ENCODE results near the gene HYAL4. TPM values are rescaled to one million over a fixed set of nuclear protein-coding genes. Genes with fewer than 3 reads are reported as not detected.
A peak's percentile ranks its signal among the peaks of the same experiment; 100 is the strongest.
"Not testable (repeated sequence)": the region's sequence is repeated elsewhere in the genome, so short reads cannot be mapped to it uniquely, and the experiment has no call there.

The HYAL4 gene
- total and polyA plus RNA-seq, 5 experiments from 2014 or later, result not detected

DNA sequence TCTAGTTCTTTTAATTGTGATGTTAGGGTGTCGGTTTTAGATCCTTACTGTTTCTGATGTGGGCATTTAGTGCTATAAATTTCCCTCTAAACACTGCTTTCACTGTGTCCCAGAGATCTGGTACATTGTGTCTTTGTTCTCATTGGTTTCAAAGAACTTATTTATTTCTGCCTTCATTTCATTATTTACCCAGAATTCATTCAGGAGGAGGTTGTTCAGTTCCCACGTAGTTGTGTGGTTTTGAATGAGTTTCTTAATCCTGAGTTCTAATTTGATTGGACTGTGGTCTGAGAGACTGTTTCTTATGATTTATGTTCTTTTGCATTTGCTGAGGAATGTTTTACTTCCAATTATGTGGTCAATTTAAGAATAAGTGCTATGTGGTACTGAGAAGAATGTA, 9.3 kb downstream of the HYAL4 start:
- POLR2A ChIA-PET, ATAC-seq, H3K4me1 Mint-ChIP-seq, H3K4me3 Mint-ChIP-seq, H3K27ac Mint-ChIP-seq, DNase-seq: not testable (repeated sequence)
- Mint-ChIP-seq H3K36me3 (peaks cover 2 to 14% (median 5%) of the 10 kb centered on the region in 3 donors), H3K9me3 (peaks cover 0 to 20% (median 9%) of the 10 kb centered on the region in 9 donors), H3K27me3 (peaks cover 8 to 28% (median 16%) of the 10 kb centered on the region in 5 donors)

DNA sequence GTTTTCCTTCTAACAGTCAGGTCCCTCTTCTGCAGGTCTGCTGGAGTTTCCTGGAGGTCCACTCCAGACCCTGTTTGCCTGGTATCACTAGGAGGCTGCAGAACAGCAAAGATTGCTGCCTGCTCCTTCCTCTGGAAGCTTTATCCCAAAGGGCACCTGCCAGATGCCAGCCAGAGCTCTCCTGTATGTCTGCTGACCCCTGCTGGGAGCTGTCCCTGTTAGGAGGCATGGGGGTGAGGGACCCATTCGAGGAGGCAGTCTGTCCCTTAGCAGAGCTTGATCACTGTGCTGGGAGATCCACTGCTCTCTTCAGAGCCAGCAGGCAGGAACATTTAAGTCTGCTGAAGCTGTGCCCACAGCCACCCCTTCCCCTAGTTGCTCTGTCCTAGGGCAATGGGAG, 11.5 kb downstream of the HYAL4 start:
- H3K27ac Mint-ChIP-seq, DNase-seq: not testable (repeated sequence)

DNA sequence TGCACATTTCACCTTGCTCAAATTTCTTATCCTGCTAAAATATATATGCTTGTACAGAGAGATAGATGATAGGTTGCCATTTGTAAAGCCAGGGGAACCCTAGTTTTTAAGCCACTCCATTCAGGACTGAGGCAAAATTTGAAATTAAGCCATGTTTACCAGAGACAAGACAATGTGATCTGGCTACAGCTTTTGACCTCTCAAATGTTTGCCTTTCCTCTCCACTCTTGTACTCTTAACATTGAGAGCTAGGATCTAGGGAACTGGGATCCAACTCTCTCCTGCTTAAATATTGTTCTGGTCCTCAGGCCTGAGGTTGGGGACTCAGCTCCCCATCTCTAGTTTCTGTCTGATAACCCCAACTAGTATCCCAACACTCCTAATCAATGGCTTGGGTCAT, 15.9 kb downstream of the HYAL4 start:
- H3K9me3 Mint-ChIP-seq, result peaks cover 0 to 4% (median 1%) of the 10 kb centered on the region in 9 donors

More for the DNA sequence above, 11.5 kb downstream of the HYAL4 start:
- H3K4me3 Mint-ChIP-seq, POLR2A ChIA-PET, H3K4me1 Mint-ChIP-seq, ATAC-seq: not testable (repeated sequence)
- Mint-ChIP-seq H3K27me3 (peaks cover 8 to 28% (median 17%) of the 10 kb centered on the region in 5 donors), H3K9me3 (peaks cover 0 to 20% (median 9%) of the 10 kb centered on the region in 9 donors), H3K36me3 (peaks cover 2 to 14% (median 5%) of the 10 kb centered on the region in 3 donors)

DNA sequence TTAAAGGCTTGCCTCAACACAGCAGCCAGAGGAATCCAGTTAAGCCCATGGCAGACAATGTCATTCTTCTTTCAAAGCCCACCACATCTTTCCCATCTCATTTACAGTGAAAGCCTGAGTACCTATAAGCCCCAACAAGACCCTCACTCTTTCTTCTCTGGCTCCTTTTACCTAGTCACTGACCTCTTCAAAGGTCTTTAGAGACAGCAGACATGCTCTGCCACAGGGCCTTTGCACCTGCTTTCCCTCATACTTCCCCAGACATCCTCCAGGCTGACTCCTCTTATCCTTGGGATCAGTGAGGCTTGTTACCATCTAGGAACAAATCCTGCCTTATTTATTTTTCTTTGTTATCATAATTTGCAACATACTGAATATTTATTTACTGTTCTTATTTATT, 17.8 kb downstream of the HYAL4 start:
- no peaks in the 10 kb centered on the region for H3K9me3 Mint-ChIP-seq
- no peak for ATAC-seq
- peaks cover 3 to 10% (median 6%) of the 10 kb centered on the region in 5 donors for H3K27me3 Mint-ChIP-seq
- DNase-seq, result no peak
- no peaks in the 10 kb centered on the region for H3K4me1 Mint-ChIP-seq
- no peak overlapping the region for H3K4me3 Mint-ChIP-seq
- no peaks in the 10 kb centered on the region for H3K36me3 Mint-ChIP-seq
- H3K27ac Mint-ChIP-seq, result no peak overlapping the region
- POLR2A ChIA-PET, result no interaction called here

More for the DNA sequence above, 15.9 kb downstream of the HYAL4 start:
- DNase-seq (no peak), ATAC-seq (no peak)
- Mint-ChIP-seq H3K4me3 (no peak overlapping the region), H3K27ac (no peak overlapping the region), H3K4me1 (peaks cover 0 to under 1% (median 0%) of the 10 kb centered on the region in 4 donors), H3K27me3 (peaks cover 6 to 22% (median 9%) of the 10 kb centered on the region in 5 donors), H3K36me3 (peaks cover under 1 to 2% (median under 1%) of the 10 kb centered on the region in 3 donors)
- POLR2A ChIA-PET, result no interaction called here

DNA sequence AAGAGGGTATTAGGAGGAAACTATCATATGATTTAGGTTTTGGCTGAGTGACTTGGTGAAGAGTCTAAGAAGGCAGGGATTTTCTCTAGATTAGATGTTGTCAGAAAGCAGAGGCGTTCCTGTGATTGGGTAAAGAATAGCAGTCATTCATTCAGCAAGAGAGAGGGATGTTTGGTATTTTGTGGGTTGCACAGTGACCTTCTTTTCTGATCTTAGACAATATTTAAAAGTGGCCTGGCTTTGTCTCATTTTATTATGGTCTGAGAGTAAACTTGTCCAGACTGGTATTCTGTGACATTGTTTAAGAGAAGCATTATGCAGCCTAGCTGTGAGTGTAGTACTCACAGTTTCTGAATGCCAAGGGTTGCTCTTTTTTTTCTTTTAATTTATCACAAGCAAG, 18.5 kb downstream of the HYAL4 start:
- Mint-ChIP-seq H3K36me3 (no peaks in the 10 kb centered on the region), H3K4me3 (no peak overlapping the region), H3K27ac (no peak overlapping the region), H3K9me3 (no peaks in the 10 kb centered on the region), H3K27me3 (peaks cover 2 to 6% (median 3%) of the 10 kb centered on the region in 5 donors), H3K4me1 (no peaks in the 10 kb centered on the region)
- no peak for ATAC-seq
- POLR2A ChIA-PET, result no interaction called here
- no peak for DNase-seq

DNA sequence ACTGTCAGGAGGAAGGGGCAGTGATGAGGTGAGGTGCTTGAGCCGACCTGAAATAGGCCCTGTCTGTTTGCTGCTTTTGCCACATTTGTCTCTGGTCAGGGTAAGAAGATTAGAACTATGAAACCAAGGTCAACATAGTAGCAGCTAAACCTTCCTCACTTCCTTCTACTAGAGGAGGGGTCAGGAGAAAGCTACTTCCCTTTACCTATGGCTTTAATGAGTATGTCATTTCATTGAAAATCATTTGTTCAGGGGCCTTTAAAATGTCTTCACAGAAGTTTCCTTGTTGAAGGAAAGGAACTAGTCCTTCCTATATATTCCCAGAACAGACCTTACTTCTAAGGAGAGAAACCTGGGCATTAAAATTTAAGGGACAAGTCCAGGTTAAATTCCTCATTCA, 19.0 kb downstream of the HYAL4 start:
- POLR2A ChIA-PET, result no interaction called here
- H3K4me3 Mint-ChIP-seq, result no peak overlapping the region
- DNase-seq, result no peak
- no peaks in the 10 kb centered on the region for H3K9me3 Mint-ChIP-seq
- no peaks in the 10 kb centered on the region for H3K4me1 Mint-ChIP-seq
- no peak for ATAC-seq
- H3K27ac Mint-ChIP-seq, result no peak overlapping the region
- no peaks in the 10 kb centered on the region for H3K36me3 Mint-ChIP-seq
- peaks cover 0 to 6% (median 3%) of the 10 kb centered on the region in 5 donors for H3K27me3 Mint-ChIP-seq

DNA sequence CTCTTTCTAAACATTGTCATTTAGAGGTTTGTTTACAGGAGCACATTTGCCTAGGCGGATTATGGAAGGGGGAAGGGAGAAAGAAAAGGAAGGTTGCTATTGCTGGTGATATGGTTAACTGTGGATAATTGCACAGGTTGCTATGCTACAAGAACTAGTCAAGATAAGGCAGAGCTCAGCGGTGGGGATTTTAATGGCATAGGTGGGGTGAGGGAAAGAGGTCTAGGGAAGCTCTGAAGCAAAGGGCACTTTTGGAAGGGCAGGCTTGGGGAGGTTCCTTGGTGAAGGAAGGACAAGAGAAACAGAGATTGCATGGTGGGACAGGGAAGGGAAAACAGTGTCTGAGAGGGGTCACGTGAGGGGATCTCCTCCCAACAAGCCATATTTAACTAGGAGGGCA, 19.5 kb downstream of the HYAL4 start:
- peak overlapping the region in 1 of 10 donors; percentile 35 for H3K27ac Mint-ChIP-seq
- H3K36me3 Mint-ChIP-seq, result no peaks in the 10 kb centered on the region
- no peak for ATAC-seq

DNA sequence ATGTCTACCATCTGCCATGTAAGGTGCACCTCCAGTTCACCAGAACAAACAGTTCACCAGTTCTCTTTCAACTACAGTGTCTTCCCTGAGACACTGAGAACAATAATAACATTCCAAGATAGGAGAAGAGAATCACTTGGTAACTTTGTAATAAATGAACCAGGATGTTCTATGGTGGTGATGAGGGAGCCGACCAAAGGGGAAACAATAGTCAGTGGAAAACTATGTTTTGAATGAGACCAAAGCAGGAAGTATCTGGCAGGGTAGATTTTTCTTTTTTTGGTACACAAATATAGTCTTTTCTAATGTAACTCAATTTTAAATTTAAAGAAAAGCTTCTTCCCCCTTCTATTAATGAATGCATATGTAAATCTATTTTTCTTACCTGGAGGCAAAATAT, 20.0 kb downstream of the HYAL4 start:
- H3K27ac Mint-ChIP-seq, result no peak overlapping the region
- peaks cover 0 to 7% (median 3%) of the 10 kb centered on the region in 5 donors for H3K27me3 Mint-ChIP-seq
- H3K9me3 Mint-ChIP-seq, result no peaks in the 10 kb centered on the region
- H3K4me3 Mint-ChIP-seq, result no peak overlapping the region
- H3K4me1 Mint-ChIP-seq, result no peaks in the 10 kb centered on the region
- no peak for ATAC-seq
- H3K36me3 Mint-ChIP-seq, result no peaks in the 10 kb centered on the region
- POLR2A ChIA-PET, result interaction anchor here (0.9 kb wide), 1 partner anchor 116 kb away, joined by 4 read pairs; the partner anchor contains the start of gene WASL
- DNase-seq, result no peak

More for the DNA sequence above, 19.5 kb downstream of the HYAL4 start:
- POLR2A ChIA-PET, result no interaction called here
- H3K4me1 Mint-ChIP-seq, result no peaks in the 10 kb centered on the region
- no peaks in the 10 kb centered on the region for H3K9me3 Mint-ChIP-seq
- H3K4me3 Mint-ChIP-seq, result no peak overlapping the region
- DNase-seq, result no peak
- H3K27me3 Mint-ChIP-seq, result peaks cover 0 to 7% (median 3%) of the 10 kb centered on the region in 5 donors

DNA sequence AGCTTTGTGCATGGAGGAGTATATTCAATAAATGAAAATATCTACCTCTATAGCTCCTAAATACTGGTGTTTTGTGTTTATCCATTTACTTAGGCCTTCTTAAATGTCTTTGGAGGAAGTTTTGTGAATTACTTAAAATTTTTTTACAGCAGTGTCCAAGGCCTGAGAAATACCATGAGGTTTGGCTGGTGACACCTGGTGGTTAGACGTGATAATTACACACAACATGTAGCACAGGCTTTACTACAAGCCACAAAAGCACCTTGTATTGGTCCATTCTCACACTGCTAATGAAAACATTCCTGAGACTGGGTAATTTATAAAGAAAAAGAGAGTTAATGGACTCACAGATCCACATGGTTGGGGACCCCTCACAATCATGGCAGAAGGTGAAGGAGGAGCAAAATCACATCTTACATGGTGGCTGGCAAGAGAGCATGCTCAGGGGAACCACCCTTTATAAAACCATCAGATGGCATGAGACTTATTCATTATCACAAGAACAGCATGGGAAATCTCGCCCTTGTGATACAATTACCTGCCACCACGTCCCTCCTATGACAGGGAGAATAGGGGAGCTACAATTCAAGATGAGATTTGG, 20.6 kb downstream of the HYAL4 start:
- Mint-ChIP-seq H3K36me3 (no peaks in the 10 kb centered on the region), H3K9me3 (no peaks in the 10 kb centered on the region), H3K27me3 (peaks cover 0 to 9% (median 3%) of the 10 kb centered on the region in 5 donors), H3K27ac (no peak overlapping the region), H3K4me1 (no peaks in the 10 kb centered on the region), H3K4me3 (no peak overlapping the region)
- ATAC-seq (peak; percentile 56 to 68), DNase-seq (peak in 7 of 10 donors; percentile 10 to 60 (median 28))
- POLR2A ChIA-PET, result interaction anchor here (0.9 kb wide), 1 partner anchor 116 kb away, joined by 4 read pairs; the partner anchor contains the start of gene WASL

DNA sequence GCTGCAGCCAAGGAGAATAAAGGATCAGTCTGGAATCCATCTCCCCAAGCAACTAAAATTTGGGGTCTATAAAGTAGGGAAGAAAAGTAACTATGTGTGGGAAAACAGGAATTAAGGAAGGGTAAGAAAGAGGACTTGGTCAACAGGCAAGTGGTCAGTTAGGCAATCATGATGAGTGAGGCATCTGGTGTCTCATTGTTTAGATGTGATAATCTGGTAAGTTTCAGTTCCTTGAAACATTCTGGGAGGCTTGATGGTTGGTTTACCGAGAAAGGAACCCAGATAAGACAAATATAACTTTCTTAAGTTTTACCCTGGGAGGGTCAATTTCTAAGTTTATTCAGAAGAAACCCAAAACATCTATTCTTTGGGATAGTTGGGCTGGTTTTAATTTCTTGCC, 22.3 kb downstream of the HYAL4 start:
- peaks cover 1 to 10% (median 3%) of the 10 kb centered on the region in 5 donors for H3K27me3 Mint-ChIP-seq
- H3K9me3 Mint-ChIP-seq, result no peaks in the 10 kb centered on the region
- no peak overlapping the region for H3K27ac Mint-ChIP-seq
- DNase-seq (no peak), ATAC-seq (no peak)
- no peak overlapping the region for H3K4me3 Mint-ChIP-seq
- POLR2A ChIA-PET, result no interaction called here
- peaks cover 0 to under 1% (median 0%) of the 10 kb centered on the region in 4 donors for H3K4me1 Mint-ChIP-seq
- H3K36me3 Mint-ChIP-seq, result no peaks in the 10 kb centered on the region

DNA sequence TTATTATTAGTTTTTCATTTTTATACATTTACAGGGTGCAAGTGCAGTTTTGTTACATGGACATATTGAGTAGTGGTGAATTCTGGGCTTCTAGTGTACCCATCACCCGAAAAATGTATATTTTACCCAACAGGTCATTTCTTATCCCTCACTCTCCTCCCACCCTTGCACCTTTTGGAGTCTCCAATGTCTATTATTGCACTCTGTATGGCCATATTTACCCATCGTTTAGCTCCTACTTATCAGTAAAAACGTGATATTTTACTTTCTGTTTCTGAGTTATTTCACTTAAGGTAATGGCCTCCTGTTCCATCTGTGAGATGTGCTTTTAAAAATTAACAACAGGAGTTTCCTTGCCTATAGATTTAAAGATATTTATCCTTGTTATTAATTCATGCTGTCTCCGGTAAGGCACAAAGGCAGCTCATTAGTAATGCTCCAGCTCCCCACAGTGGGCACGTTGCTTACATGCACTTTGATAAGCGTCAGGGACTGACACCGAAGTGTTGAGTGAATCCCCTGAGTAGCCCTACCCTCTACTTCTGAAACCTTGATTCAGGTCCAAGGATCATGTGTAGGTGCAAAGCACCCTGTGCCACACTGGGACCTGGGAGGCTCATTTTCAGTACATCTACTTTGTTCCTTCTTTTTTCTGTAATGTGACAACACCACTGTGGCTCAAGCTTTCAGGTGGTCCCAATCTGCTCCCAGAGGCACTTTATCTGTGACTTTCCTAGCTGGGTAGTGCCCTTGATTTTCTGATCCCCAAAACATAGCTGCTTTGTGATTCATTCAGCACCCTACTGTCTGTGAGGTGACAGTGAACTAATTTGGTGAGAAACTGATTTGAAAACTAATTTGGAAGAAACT, 27.3 kb downstream of the HYAL4 start:
- peaks cover 0 to 16% (median 7%) of the 10 kb centered on the region in 5 donors for H3K27me3 Mint-ChIP-seq
- no peak overlapping the region for H3K4me3 Mint-ChIP-seq
- no peaks in the 10 kb centered on the region for H3K36me3 Mint-ChIP-seq
- DNase-seq, result peak in 5 of 10 donors; percentile 4 to 25 (median 17)
- POLR2A ChIA-PET, result no interaction called here
- no peaks in the 10 kb centered on the region for H3K9me3 Mint-ChIP-seq
- no peak overlapping the region for H3K27ac Mint-ChIP-seq
- ATAC-seq, result peak in 1 of 2 donors; percentile 59
- peaks cover 0 to 4% (median 0%) of the 10 kb centered on the region in 4 donors for H3K4me1 Mint-ChIP-seq

DNA sequence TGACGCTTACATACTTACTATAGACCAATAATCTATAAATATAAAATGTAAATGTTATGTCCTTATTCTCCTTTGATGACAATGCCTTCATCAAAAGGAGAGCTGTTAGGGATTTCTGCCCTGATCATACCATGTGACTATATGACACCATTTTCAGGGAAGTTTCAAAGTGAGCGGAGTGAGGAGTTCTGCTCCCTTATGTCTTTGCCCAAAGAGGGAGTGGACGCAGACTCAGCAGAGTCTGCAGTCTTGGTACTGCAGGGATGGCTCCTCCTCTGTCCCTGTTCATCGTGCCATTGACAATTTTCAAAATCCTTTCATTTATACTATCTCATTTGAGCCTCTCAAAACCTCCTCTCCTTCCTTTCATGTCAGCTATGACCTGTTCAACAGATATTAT, 27.9 kb downstream of the HYAL4 start:
- ATAC-seq (no peak), DNase-seq (no peak)
- Mint-ChIP-seq H3K27me3 (peaks cover 0 to 16% (median 7%) of the 10 kb centered on the region in 5 donors), H3K4me3 (no peak overlapping the region), H3K36me3 (no peaks in the 10 kb centered on the region), H3K9me3 (no peaks in the 10 kb centered on the region), H3K27ac (no peak overlapping the region), H3K4me1 (peaks cover 0 to 4% (median 0%) of the 10 kb centered on the region in 4 donors)
- POLR2A ChIA-PET, result no interaction called here

Measured in naive thymus-derived CD8-positive, alpha-beta T cell (primary cell).